HG03575 (cell line): ENCODE results near the gene CCNQ.

Experiments
- ATAC-seq: cut with Tn5 transposase; IDR thresholded peaks from one replicate; pipeline ENCODE4 v1.9.1; 2021; ENCODE audit not compliant: unreplicated experiment, insufficient number of reproducible peaks, low FRiP score; ENCODE audit errors: extremely low read depth

CCNQ gene

DNA sequence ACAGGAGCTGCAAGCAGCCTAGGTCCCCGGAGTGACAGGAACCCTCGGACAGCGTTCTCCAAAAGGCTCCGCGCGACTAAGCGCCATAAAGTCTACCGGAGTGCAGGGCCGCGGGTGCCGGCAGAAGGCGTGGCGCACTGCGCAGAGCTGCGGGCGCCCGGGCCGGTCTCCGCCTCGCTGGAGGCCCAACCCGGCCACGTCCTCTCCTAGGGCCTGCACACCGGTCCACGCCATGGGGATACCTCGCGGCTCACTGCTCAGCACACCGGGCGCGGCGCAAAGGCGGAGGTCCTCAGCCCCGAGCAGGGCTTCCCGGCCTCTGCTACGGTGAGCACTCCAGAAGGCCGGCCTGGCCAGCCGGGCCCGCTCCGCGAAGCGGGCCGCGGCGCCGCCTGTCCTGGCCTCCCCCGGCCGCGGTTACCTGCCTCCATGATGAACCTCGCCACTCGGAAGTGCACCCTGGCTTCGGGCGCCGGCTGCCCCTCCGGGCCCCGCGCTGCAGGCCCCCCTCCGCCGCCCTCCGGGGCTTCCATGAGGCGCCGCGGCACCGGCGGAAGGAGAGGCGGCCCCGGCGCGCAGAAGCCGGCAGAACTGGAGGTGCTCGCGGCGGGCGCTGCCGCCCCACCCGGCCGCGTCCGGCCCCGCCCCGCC is at the start of gene CCNQ:
Gene CCNQ, minus strand, starts transcription at position 599 of the 651 bp plus-strand sequence. Its CDS starts 66 bp downstream, at position 533.
- no peak for ATAC-seq

DNA sequence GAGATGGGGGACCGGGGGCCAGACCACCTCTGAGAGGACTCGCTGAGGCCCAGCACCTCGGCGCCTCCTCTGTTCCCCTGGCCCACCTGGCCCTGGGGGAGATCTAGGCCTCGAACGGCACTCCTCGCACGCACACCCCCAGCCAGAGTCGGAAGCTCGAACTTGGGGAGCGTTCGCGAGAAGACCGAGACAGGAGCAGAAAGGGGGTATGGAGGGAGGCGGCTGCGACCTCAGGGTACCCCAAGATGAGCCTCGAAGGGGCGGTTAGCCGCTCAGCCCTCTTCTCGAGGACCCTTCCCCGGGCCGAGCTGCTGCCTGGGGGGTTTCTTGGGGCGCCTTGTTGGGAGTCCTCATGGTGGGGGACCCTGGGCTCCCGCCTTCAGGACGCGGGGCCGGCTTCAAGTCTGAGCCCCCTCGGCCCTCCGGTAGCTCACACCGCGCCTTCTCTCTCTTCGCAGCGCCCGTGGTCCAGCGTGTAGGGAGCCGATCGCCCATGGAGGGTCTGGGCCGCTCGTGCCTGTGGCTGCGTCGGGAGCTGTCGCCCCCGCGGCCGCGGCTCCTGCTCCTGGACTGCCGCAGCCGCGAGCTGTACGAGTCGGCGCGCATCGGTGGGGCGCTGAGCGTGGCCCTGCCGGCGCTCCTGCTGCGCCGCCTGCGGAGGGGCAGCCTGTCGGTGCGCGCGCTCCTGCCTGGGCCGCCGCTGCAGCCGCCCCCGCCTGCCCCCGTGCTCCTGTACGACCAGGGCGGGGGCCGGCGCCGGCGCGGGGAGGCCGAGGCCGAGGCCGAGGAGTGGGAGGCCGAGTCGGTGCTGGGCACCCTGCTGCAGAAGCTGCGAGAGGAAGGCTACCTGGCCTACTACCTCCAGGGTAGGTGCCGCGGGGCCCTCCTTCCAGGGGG is 48.8 kb upstream of the CCNQ start:
- ATAC-seq: no peak

DNA sequence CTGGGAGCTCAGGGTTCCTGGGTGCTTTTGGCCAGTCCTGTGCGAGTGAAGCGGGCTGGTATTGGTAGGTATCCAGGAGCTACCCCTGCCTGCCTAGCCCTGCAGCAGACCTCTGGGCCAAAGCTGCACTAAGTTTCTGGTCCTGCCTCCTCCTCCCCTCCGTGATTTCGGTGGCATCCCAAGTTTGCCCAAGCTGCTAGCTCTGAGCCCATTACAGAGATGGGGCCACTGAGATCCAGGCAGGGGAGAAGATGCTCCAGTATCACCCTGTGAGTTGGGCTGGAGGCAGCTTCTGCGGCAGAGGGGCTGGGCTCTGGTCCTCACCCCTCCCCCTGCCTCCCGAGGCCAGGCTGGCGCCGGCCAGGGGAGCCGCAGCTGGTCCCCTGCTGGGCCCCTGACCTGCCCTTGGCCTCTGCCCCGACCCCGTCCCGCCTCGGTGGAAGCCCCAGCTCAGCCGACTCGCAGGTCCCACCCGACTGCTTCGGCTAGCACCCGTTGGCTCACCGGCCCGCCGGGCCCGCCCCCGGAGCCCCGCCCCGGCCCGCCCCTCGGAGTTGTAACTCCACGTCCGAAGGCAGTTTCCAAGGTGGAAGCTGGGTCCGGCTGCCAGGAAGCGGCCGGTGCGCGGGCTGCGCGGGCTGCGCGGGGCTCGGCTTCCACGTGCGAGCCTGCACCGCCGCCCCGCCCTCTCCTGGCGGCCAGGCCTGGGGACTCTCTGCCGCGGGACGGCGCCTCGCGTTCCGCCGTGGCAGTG is 47.9 kb upstream of the CCNQ start, which contains the start of gene DUSP9:
Gene DUSP9, plus strand, starts transcription at position 584 of the 754 bp plus-strand sequence. CDS start 751 bp downstream, outside the sequence.
- no peak for ATAC-seq

DNA sequence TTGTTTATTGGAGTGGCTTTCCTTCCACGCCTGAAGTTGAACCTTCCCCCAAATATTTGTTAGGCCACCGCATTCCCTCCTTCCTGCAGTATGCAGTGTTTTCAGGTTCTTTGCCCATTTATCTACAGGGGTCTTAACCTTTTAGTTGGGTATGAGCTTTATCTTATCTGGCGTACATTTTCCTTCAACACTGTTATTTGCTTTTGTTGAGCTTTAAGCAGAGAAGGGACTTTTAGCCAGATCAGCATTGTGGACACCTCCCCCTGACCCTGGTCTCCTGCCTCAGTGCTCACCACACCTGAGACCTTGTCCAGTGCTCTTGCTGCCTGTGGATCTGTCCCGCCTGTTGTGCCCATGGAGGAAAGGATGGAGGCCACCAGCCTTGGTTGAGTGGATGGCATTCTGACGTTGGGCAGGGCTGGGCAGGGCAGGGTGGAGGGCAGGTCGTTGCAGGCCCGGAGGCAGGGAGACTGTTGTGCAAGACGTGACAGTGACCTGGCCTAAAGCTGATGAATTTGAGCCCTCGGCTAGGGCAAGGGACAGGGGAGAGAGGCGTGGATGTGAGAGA is 47.1 kb upstream of the CCNQ start:
- no peak for ATAC-seq

DNA sequence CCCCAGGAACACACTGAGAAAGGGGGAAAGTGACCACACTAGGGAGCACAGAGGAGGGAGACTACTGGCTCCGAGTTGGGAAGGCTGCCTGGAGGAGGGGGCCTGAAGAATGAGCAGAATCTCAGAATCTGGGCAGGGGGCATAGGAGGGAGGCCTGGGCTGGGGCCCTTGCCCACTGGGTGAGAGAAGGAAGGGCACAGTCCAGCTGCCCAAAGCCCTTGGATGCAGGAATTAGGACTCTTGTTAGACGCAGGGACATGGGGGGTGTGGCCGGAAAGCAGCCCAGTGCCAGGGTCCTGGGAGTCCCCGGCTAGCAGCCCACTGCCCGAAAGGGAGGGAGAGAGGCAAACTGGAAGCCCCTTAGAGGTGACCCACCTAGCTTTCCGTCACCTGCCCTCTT is 46.2 kb upstream of the CCNQ start:
- no peak for ATAC-seq

DNA sequence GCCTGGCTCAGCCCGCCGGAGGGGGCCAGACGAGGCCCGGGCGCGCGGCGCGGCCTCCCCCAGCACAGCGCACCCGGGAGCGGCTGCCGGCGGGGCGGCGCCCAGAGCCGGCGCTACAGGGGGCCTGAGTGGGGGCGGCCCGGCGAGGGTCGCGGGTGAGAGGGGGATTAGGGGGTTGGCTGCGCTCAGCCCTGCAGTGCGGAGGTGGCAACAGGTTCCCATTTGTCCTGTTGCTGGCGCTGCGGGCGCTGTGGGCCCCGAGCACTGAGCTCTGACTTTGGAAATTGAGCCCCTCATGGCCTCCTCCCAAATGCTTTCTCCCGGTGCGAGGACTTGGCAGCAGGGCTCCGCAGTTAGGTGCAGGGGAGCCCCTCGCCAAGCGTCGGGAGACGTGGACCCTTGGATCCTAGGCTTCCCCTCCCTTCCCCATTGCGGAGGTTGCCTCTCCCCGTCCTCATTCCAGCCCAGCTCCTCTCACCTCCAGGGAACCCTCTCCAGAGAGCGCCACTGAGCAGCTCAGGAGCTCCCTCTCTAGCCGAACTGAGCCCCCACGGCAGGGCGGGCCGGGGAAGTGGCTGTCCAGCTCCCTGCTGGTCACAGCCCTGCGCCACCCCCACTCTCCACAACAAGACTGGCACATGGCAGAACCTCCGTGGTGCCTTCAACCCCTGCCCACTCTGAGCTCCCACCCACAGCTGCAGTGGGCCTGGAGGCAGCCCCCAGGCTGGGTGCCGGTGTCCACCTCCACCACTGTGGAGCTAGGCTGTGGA is 45.6 kb upstream of the CCNQ start:
- ATAC-seq: no peak

DNA sequence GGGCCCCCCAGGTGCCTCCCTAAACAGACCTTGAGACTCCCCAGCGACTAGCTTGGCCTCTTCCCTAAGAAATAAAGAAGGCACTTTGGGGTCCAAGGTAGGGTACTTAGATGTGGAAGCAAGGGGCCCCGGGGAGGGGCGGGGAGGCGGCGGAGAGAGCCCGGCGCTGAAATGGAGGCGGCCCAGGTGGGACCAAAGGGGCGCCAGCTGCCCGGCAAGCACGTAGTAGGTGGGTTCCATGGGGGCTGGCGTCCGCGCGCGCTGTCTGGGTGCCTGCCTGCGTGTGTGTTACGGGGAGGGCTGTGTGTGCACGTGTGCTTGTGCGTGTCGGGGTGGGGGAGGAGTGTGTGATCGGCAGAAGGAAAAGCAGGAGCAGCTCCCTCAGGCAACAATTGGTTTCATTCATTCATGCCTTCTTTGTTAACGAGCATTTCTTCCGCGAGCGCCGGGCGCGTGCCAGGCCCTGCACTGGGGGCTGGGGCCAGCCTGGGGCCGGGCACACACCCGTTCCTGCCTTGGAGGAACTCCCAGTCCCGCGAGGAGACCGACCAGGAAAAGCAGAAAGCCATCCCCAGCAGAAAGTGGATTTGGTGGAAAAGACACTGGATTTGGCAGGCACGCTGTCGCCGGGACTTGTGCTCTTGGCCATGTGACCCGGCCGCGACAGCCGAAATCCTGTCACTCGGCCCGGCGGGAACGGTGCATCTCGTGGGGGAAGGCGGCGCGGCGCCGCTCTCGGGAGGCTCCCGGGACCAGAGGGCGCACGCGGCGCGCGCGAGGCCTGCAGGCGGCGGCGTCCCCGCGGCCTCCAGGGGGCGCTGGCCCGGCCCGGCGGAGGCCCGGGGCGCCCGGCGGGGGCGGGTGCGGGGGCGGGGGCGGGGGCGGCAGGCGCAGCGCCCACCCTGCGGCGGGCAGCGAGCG is 44.8 kb upstream of the CCNQ start:
- no peak for ATAC-seq

DNA sequence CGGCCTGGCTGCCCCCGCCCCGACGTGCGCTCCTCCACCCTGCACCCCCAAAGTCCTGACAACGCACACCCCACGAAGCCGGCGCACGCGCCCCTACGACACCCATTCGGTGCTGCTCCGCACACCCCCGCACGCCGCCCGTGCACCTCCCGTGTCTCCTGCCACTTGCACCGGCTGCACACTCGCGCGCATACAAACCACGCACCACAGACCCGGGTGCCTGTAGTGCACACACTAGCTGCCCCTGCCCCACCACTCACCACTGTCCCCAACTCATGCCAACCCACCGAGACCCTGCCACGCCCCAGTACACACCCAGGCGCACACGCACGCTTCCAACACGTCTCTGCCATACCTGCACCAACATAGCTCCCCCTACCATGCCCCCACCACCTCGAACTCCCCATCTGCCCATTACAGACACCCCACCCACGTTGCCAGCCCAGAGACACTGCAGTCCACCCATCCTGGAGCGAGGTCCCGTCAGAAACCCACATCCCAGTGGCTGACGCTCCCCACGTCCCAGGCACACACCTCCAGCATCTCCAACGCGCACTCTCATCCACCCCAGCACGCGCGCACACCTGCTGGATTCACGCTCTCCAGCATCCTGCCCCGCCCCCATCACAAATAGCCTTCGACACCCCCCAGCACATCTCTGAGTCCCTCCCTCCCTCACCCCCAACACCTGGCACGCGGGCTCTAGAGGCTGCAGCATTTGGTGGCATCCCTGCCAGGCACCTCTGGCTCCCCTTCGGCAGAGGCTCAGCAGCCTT is 43.9 kb upstream of the CCNQ start:
- ATAC-seq: no peak

DNA sequence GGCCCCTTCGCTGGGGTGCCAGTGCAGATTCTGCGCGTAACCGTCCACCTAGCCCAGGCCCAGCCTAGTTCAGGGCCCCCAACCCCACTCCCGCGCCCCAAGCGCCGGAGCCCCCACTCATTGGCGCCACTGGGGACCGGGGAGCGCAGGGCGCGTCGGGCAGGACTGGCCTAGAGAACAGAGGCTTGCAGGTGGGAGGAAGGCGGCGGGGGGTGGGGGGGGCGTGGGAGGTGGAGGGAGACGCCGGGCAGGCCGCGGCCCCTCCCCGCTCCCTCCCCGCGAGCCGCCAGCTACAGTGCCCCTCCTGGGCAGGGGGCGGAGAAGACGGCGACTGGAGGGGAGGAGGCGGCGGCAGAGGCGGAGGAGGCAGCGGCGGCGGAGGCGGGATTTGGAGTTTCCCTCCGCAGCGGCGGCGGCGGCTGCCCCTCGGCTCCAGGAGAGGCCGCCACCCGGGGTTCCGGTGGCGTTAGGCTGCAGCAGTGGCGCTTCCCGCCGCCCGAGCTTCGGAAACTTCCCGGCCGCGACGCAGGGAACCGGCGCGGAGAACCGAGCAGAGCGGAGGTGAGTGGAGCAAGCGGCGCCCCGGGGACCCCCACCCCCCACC is 43.2 kb upstream of the CCNQ start:
- ATAC-seq: no peak

DNA sequence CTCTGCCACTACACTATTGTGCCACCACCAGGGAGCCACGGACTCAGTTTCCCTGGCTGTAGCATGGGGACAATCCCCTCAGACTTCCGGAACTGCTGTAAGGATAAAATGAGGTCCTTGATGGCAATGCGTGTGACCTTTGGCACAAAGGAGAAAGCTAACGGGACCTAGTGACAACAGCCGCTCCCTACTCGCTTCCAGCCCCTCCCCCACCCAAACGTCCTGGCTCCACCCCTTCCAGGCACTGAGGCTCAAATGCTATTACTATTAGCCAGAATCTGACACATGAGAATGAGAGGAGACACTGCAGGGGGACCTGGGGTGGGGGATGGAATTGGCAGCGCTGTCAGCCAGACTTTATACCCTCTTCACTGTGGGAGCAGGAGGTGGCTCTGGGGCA is 42.7 kb upstream of the CCNQ start:
- ATAC-seq: no peak

DNA sequence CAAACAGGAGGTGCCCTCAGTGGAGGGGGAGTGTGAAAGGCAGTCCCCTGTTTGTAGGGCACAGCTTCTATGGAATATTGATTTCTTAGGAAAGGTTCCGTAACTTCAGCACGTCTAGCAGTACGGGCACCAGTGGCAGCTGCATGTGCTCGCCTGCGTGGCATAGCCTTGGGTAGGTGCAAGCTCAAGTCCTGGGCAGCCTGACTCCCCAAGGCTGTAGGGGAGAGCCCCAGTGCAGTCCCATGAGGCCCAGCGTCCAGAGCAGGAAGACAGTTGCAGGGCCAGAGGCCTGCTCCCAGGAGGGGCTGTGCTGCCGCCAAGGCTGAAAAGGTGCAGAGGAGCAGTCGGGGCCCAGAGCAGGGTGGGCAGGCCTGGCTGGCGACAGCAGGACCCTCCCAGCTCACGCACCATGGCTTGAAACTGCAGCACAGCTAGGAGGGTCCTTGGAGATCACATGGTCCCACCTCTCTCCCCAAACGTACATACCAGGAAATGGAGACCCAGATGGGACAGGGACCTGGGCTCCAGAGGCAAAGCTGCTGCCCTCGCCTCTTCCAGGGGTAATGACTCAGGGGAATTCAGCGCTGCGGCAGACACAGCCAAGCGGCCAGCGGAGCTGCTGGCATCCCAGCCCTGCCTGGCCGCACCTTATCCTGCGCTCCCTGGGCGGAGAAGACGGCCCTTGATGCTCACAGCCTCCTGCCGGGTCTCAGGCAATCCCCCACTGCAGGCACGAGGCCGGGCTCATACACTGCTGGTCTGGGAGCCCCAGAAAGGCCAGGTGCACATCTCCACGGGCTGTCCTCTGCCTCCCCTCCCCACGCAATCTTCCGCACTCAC is 42.0 kb upstream of the CCNQ start:
- ATAC-seq: no peak

DNA sequence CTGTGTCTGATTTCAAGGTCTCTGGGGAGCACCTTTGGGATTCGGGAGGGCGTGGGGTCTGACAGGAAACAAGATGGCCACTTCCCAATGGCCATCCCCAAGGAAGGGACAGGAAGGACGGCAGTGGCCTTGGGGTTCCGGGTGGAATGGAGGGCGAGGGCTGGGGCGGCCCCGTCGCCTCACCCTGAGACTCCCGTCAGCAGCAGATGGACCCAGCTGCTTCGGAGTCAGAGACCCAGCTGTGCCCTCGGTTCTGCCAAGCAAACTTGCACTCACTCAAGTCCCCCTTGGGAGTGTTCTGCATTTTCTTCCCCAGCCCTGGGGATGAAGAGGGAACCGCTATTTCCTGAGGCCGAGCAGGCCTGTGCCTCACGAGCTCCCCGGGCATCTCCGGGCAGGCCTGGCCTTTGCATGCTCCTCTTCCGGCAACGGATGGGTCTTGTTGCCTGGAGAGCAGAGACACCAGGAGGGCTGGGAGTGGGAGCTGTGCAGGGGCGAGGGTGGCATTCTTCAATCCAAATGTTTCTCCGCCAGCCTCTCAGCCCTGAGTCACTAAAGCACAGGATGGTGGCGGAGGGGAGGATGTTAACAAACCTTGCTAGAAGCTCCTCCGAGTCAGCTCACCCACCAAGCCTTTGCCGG is 41.2 kb upstream of the CCNQ start:
- ATAC-seq: no peak

DNA sequence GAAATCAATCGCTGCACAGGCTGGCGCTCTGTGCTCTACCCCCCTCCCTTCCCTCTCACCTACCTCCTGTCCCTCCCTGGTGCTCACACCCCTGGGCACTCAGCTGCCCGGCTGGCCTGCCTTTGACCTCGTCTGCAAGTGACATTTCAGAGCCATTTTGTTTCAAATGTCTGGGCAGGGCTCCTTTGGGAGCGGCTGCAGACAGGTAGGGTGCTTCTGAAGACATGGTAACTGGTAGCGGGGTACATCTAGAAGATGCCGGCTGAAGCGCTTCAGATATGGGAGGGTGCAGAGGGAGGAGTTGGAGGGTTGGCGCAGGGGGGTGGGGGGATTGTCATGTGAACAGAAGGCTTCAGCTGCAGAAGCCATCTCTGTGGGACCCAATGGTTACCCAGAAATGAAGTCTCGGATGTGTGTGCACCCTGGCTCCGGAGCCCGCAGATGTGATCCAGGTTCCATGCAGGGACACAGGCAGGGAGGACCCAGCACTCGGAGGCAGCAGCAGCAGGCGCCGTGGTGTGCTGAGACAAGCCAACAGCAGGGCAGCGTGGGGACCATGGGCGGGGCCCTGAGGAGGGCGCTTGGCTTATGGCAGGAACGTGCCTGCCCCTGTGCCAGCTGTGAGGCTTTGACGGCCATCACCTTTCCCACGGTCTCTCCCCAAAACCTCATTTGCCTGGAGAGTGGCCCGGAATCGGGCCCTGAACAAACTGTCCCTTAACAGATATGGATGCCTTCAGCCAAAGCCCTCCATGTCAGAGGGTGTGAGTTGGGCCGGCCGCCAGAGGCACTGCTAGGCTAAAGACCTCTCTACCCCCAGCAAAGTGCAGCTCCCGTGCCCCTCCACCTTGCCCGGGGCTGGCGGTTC is 40.5 kb upstream of the CCNQ start:
- no peak for ATAC-seq

DNA sequence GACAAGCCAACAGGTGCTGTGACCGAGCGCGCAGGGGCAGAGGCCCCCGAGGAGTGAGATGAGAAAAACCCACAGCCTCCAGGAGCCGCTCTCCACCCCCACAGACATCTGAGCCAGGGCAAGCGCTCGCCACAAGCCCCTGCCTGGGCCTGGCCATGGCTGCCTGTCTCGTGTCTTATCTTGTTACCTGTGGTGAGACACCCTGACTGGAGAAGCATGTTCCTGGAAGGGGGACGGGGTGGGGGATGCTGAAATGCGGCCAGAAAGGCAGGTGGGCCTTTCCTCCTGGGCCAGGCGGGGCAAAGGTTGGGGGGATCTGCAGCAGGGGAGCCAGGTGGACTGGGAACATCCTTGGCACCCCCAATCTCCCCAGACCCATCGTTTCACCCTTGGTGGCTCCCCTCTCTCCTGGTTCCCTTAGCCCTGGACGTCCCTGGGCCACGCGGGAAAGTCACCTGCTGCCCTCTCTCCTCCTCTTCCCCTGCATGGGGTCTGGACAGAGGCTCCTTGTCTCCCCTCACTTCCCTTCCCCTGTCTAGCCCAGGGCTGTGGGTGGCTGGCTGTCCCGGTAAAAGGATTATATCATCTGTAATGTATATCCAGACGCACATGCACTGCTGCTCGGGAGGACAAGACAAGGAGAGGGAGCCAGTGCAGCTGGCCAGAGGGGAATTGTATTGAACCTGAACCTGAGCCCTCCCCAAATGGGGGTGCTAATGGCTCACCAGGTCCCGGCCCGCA is 39.7 kb upstream of the CCNQ start:
- ATAC-seq: no peak
